ENCODE data around the gene AMDHD2. TPM values are rescaled to one million over a fixed set of nuclear protein-coding genes. Genes with fewer than 3 reads are reported as not detected.
"Not testable (repeated sequence)": the region's sequence is repeated elsewhere in the genome, so short reads cannot be mapped to it uniquely, and the experiment has no call there.

AMDHD2 gene
- total RNA-seq, 1 experiment from 2014 or later, result 50.3 TPM

GRCh38 chr16:2531696-2532493 is 11.7 kb downstream of the AMDHD2 start:
- peak overlapping the region; percentile 94 for H3K4me2 ChIP-seq (ENCODE audit: low read length)
- POLR2A ChIA-PET (ENCODE audit: unreplicated experiment), result no interaction called here
- DNase-seq, result peak; percentile 95
- H3K4me3 ChIP-seq (ENCODE audit: low read length), result peak overlapping the region; percentile 69
- no peaks in the 10 kb centered on the region for H3K27me3 ChIP-seq (ENCODE audit: low read length)
- peak overlapping the region; percentile 63 for H2AFZ ChIP-seq (ENCODE audit: low read length)
- no peaks in the 10 kb centered on the region for H3K9me2 ChIP-seq (replicated peaks; ENCODE audit: low read length)
- no peaks in the 10 kb centered on the region for H4K20me1 ChIP-seq (ENCODE audit: low read length)
- CTCF ChIA-PET, result no interaction called here
- intact Hi-C loops (cut with micrococcal nuclease), result no loop called here
- H3K4me1 ChIP-seq (ENCODE audit: insufficient read depth, low read length), result peaks cover 9% of the 10 kb centered on the region; the same call in 1 of the 2 replicates
- TF ChIP-seq EZH2 (IDR thresholded peaks at IDR 0.05; ENCODE audit: low read length, unreplicated experiment) (no peak), EZH2phosphoT487 (IDR thresholded peaks at IDR 0.05; ENCODE audit: borderline replicate concordance, low read length) (no peak), CTCF (conservative IDR thresholded peaks at IDR 0.05; ENCODE audit: low read depth, low read length) (no peak)
- H3K9ac ChIP-seq (ENCODE audit: low read length), result peak overlapping the region; percentile 70
- no peaks in the 10 kb centered on the region for H3K9me3 ChIP-seq (ENCODE audit: low read length)
- H3K27ac ChIP-seq (ENCODE audit: low read length), result peak overlapping the region; percentile 51
- no peaks in the 10 kb centered on the region for H3F3A ChIP-seq (ENCODE audit: low read length, unreplicated experiment)
- no TSS peak for BruUV-seq (replicated peaks)
- H3K79me2 ChIP-seq (ENCODE audit: low read length), result no peaks in the 10 kb centered on the region
- peak; percentile 90 for ATAC-seq
- H3K36me3 ChIP-seq (ENCODE audit: low read depth, low read length), result no peaks in the 10 kb centered on the region; the same call in 1 of the 2 replicates

GRCh38 chr16:2532494-2533141 is 12.4 kb downstream of the AMDHD2 start:
- Histone ChIP-seq H3K9me3 (ENCODE audit: low read length) (no peaks in the 10 kb centered on the region), H3K4me2 (ENCODE audit: low read length) (peak overlapping the region; percentile 94), H3F3A (ENCODE audit: low read length, unreplicated experiment) (no peaks in the 10 kb centered on the region), H2AFZ (ENCODE audit: low read length) (peak overlapping the region; percentile 63), H3K4me3 (ENCODE audit: low read length) (peak overlapping the region; percentile 69), H3K4me1 (ENCODE audit: insufficient read depth, low read length) (peaks cover 9% of the 10 kb centered on the region; the same call in 1 of the 2 replicates), H3K9me2 (replicated peaks; ENCODE audit: low read length) (no peaks in the 10 kb centered on the region), H3K27me3 (ENCODE audit: low read length) (no peaks in the 10 kb centered on the region), H3K9ac (ENCODE audit: low read length) (peak overlapping the region; percentile 50), H4K20me1 (ENCODE audit: low read length) (no peaks in the 10 kb centered on the region), H3K27ac (ENCODE audit: low read length) (peak overlapping the region; percentile 14; the same call in 1 of the 2 replicates), H3K79me2 (ENCODE audit: low read length) (no peaks in the 10 kb centered on the region), H3K36me3 (ENCODE audit: low read depth, low read length) (no peaks in the 10 kb centered on the region; the same call in 1 of the 2 replicates)
- POLR2A ChIA-PET (ENCODE audit: unreplicated experiment), result interaction anchor here (0.7 kb wide), 1 partner anchor 14 kb away, joined by 4 read pairs; no protein-coding TSS in a partner anchor
- TF ChIP-seq EZH2phosphoT487 (IDR thresholded peaks at IDR 0.05; ENCODE audit: borderline replicate concordance, low read length) (no peak), CTCF (conservative IDR thresholded peaks at IDR 0.05; ENCODE audit: low read depth, low read length) (no peak), EZH2 (IDR thresholded peaks at IDR 0.05; ENCODE audit: low read length, unreplicated experiment) (no peak)
- intact Hi-C loops (cut with micrococcal nuclease), result no loop called here
- ATAC-seq, result peak; percentile 24
- no TSS peak for BruUV-seq (replicated peaks)
- CTCF ChIA-PET, result no interaction called here
- DNase-seq, result peak; percentile 64

GRCh38 chr16:2533142-2533755 is 13.1 kb downstream of the AMDHD2 start:
- DNase-seq, CTCF ChIA-PET: not testable (repeated sequence)

More at GRCh38 chr16:2533142-2533755, 13.1 kb downstream of the AMDHD2 start:
- ATAC-seq; intact Hi-C loops (cut with micrococcal nuclease); H3K79me2 ChIP-seq (ENCODE audit: low read length); H4K20me1 ChIP-seq (ENCODE audit: low read length); H2AFZ ChIP-seq (ENCODE audit: low read length); H3K36me3 ChIP-seq (ENCODE audit: low read depth, low read length); H3K27ac ChIP-seq (ENCODE audit: low read length); H3K27me3 ChIP-seq (ENCODE audit: low read length); H3K9me3 ChIP-seq (ENCODE audit: low read length); H3K9ac ChIP-seq (ENCODE audit: low read length); H3K9me2 ChIP-seq (replicated peaks; ENCODE audit: low read length); H3K4me1 ChIP-seq (ENCODE audit: insufficient read depth, low read length); BruUV-seq (replicated peaks); H3F3A ChIP-seq (ENCODE audit: low read length, unreplicated experiment): not testable (repeated sequence)
- POLR2A ChIA-PET (ENCODE audit: unreplicated experiment), result interaction anchor here (0.7 kb wide), 1 partner anchor 14 kb away, joined by 4 read pairs; no protein-coding TSS in a partner anchor
- Histone ChIP-seq H3K4me3 (ENCODE audit: low read length) (peak overlapping the region; percentile 69), H3K4me2 (ENCODE audit: low read length) (peak overlapping the region; percentile 94)

Measured in PC-3 (cell line).